Measurements from ENCODE around the gene USF2.

DNA sequence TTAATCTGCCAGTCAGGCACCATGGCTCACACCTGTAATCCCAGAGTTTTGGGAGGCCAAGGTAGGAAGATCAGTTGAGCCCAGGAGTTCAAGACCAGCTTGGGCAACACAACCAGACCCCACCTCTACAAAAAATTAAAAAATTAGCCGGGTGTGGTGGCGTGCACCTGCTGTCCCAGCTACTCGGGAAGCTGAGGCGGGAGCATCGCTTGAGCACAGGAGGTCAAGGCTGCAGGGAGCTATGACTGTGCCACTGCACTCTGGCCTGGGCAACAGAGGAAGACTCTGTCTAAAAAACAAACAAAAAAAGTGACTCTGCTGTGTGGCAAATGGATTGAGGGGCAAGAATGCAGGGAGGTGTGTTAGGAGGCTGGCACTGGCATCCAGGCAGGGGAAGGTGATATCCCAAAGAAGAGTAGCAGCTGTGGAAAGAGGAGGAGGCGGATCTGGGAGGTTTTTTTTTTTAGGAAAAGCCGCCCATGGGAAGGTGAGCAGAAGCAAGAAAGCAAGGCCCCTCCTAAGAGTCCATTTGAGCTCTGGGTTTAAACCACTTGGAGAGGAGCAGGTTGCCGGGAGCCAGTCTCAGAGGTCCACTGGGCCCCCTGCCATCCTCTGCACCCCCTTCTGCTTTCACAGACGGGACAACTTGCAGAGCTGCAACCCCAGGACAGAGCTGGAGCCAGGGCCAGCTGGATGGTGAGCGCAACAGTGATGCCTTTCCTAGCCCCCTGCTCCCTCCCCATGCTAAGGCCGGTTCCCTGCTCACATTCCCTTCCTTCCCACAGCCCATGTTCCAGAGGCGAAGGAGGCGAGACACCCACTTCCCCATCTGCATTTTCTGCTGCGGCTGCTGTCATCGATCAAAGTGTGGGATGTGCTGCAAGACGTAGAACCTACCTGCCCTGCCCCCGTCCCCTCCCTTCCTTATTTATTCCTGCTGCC, 15.7 kb downstream of the USF2 start:
- TF ChIP-seq POLR2A (IDR thresholded peaks at IDR 0.05) (no peak), EP300 (IDR thresholded peaks at IDR 0.05) (no peak)
- TF ChIP-seq, protein P1, sequence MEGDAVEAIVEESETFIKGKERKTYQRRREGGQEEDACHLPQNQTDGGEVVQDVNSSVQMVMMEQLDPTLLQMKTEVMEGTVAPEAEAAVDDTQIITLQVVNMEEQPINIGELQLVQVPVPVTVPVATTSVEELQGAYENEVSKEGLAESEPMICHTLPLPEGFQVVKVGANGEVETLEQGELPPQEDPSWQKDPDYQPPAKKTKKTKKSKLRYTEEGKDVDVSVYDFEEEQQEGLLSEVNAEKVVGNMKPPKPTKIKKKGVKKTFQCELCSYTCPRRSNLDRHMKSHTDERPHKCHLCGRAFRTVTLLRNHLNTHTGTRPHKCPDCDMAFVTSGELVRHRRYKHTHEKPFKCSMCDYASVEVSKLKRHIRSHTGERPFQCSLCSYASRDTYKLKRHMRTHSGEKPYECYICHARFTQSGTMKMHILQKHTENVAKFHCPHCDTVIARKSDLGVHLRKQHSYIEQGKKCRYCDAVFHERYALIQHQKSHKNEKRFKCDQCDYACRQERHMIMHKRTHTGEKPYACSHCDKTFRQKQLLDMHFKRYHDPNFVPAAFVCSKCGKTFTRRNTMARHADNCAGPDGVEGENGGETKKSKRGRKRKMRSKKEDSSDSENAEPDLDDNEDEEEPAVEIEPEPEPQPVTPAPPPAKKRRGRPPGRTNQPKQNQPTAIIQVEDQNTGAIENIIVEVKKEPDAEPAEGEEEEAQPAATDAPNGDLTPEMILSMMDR (IDR thresholded peaks at IDR 0.05), result no peak

All from stomach (tissue), 4 donors.